ENCODE measurements around the gene BCL11B. TPM values are rescaled to one million over a fixed set of nuclear protein-coding genes. Genes with fewer than 3 reads are reported as not detected.
A peak's percentile ranks its signal among the peaks of the same experiment; 100 is the strongest.

Gene BCL11B
- total and polyA plus RNA-seq, 4 donors, result 0.20 to 2.3 (median 0.66) TPM

- H3K27me3 ChIP-seq (ENCODE audit: control insufficient read depth in 3 of 3, insufficient read depth in 3 of 3, low read length in 2 of 3), result peaks cover 0 to 15% (median 0%) of the 10 kb centered on the region in 3 donors
- no peaks in the 10 kb centered on the region for H3K36me3 ChIP-seq (ENCODE audit: control insufficient read depth in 4 of 4, insufficient read depth in 4 of 4, low read length in 4 of 4)
- no peak for TF ChIP-seq CTCF (IDR thresholded peaks at IDR 0.05; ENCODE audit: control extremely low read depth, extremely low read depth)
- no peak overlapping the region for H3K4me3 ChIP-seq
- peaks cover 0 to 62% (median 14%) of the 10 kb centered on the region in 5 donors for H3K4me1 ChIP-seq (ENCODE audit: control insufficient read depth in 5 of 5, insufficient read depth in 5 of 5, low read length in 5 of 5)
- DNase-seq (peak in 1 of 3 donors; percentile 40), ATAC-seq (ENCODE audit: insufficient read depth, low FRiP score) (no peak)
- peaks cover 0 to 2% (median 0%) of the 10 kb centered on the region in 4 donors for H3K9me3 ChIP-seq (ENCODE audit: control insufficient read depth in 4 of 4, insufficient read depth in 3 of 4, low read length in 3 of 4)
- H3K27ac ChIP-seq (ENCODE audit: low read depth in 1 of 2, low read length in 1 of 2), result no peak overlapping the region
- no peak overlapping the region for H3K9ac ChIP-seq (ENCODE audit: insufficient read depth in 1 of 2, low read length in 2 of 2)
- 34 to 44% methylated on average over 18 of the region's 18 CpGs for WGBS, 2 donors
Measured at GRCh38 chr14:99241325-99242010, 30.5 kb downstream of the BCL11B start.

DNA sequence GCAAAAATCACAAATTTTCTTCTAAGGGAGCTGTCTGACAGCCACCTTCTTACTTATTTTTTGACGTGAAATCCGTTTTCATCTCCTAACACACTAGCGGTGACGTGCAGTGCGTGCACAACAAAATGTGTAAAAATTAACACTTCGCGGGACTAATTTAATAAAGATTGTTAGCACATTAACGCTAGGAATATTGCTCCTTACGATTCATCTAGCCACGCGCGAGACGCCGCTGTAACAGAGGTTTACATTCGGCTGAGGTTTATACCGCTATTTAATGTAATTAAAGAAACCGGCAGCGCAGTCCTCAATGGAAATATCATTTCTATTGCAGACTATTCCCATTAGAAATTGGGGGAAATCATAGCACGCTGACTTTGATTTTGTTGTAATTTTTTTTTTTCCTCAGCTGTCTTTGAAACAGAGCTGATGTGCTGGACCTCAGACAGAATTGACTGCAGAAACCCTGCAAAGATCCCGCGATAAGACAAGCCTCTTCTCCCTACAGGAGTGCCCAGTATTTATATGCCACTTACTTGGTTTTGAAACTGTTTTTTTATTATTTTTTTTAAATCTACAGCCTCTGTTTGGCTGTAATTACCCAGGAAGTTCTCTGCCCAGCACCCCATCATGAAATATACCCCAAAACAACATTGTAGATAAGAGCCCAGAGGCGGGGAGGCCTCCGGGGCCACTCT is 31.2 kb downstream of the BCL11B start:
- Histone ChIP-seq H3K36me3 (ENCODE audit: control insufficient read depth in 4 of 4, insufficient read depth in 4 of 4, low read length in 4 of 4) (no peaks in the 10 kb centered on the region), H3K4me1 (ENCODE audit: control insufficient read depth in 5 of 5, insufficient read depth in 5 of 5, low read length in 5 of 5) (peaks cover 0 to 63% (median 14%) of the 10 kb centered on the region in 5 donors), H3K9ac (ENCODE audit: insufficient read depth in 1 of 2, low read length in 2 of 2) (no peak overlapping the region), H3K27me3 (ENCODE audit: control insufficient read depth in 3 of 3, insufficient read depth in 3 of 3, low read length in 2 of 3) (peaks cover 0 to 10% (median 0%) of the 10 kb centered on the region in 3 donors), H3K4me3 (no peak overlapping the region), H3K27ac (ENCODE audit: low read depth in 1 of 2, low read length in 1 of 2) (no peak overlapping the region), H3K9me3 (ENCODE audit: control insufficient read depth in 4 of 4, insufficient read depth in 3 of 4, low read length in 3 of 4) (peaks cover 0 to 5% (median 0%) of the 10 kb centered on the region in 4 donors)
- no peak for TF ChIP-seq CTCF (IDR thresholded peaks at IDR 0.05; ENCODE audit: control extremely low read depth, extremely low read depth)
- 81 to 82% methylated on average over 23 of the region's 23 CpGs for WGBS, 2 donors
- ATAC-seq (ENCODE audit: insufficient read depth, low FRiP score) (no peak), DNase-seq (no peak)

DNA sequence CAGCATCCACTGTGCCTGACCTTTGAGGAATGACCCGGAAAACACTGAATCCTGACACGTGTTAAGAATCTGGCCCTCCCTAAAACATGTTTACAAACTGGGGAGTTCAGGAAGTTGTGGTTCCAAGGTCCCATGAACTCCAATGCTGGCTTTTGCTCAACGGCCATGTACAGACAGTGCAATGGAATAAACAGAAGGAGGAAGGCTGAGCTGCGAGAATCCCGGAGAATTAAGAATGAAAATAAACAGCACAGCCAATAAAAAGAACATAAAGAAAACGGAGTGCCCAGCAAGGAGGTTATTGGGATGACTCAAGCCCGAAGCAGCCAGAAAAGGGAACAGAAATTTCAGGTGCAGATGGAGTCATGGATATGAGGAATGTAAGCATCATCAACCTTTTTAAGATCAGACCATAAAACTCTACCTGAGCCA is 32.3 kb downstream of the BCL11B start:
- ATAC-seq (ENCODE audit: insufficient read depth, low FRiP score), result no peak
- peak in 1 of 3 donors; percentile 73 for DNase-seq

More for the DNA sequence above, 32.3 kb downstream of the BCL11B start:
- no peak overlapping the region for H3K9ac ChIP-seq (ENCODE audit: insufficient read depth in 1 of 2, low read length in 2 of 2)
- no peaks in the 10 kb centered on the region for H3K27me3 ChIP-seq (ENCODE audit: control insufficient read depth in 3 of 3, insufficient read depth in 3 of 3, low read length in 2 of 3)
- H3K27ac ChIP-seq (ENCODE audit: low read depth in 1 of 2, low read length in 1 of 2), result no peak overlapping the region
- H3K4me3 ChIP-seq, result no peak overlapping the region
- no peak for TF ChIP-seq CTCF (IDR thresholded peaks at IDR 0.05; ENCODE audit: control extremely low read depth, extremely low read depth)
- no peaks in the 10 kb centered on the region for H3K36me3 ChIP-seq (ENCODE audit: control insufficient read depth in 4 of 4, insufficient read depth in 4 of 4, low read length in 4 of 4)
- H3K9me3 ChIP-seq (ENCODE audit: control insufficient read depth in 4 of 4, insufficient read depth in 3 of 4, low read length in 3 of 4), result peaks cover 0 to 10% (median 0%) of the 10 kb centered on the region in 4 donors
- WGBS, 2 donors, result 30 to 41% methylated on average over 7 of the region's 7 CpGs
- peaks cover 0 to 68% (median 12%) of the 10 kb centered on the region in 5 donors for H3K4me1 ChIP-seq (ENCODE audit: control insufficient read depth in 5 of 5, insufficient read depth in 5 of 5, low read length in 5 of 5)

Data from lung (tissue), 12 donors.